ENCODE results near the gene SLC25A53. TPM values are rescaled to one million over a fixed set of nuclear protein-coding genes. Genes with fewer than 3 reads are reported as not detected.
A peak's percentile ranks its signal among the peaks of the same experiment; 100 is the strongest.

The SLC25A53 gene
- polyA plus RNA-seq = 10.7 TPM
- long read RNA-seq, donor 1, transcript SLC25A53-201 (2 exons, 731 nt) = major isoform, 5 of 5 reads
- long read RNA-seq, donor 1, partial matches to known transcripts = 0 of 5 reads
- long read RNA-seq, donor 1, other reads (novel, unspliced or antisense) = 0 of 5 reads
- long read RNA-seq, donor 2, partial matches to known transcripts = 0 of 4 reads
- long read RNA-seq, donor 2, other reads (novel, unspliced or antisense) = 0 of 4 reads
- long read RNA-seq, donor 3, partial matches to known transcripts = 35 of 49 reads
- long read RNA-seq, donor 3, other reads (novel, unspliced or antisense) = 10 of 49 reads
- long read RNA-seq, donor 4 = 0 reads
- long read RNA-seq, donor 5 = 0 reads
- long read RNA-seq, donor 6, transcript SLC25A53-201 (2 exons, 731 nt) = major isoform, 6 of 6 reads
- long read RNA-seq, donor 6, partial matches to known transcripts = 0 of 6 reads
- long read RNA-seq, donor 6, other reads (novel, unspliced or antisense) = 0 of 6 reads
- long read RNA-seq, donor 7, transcript SLC25A53-201 (2 exons, 731 nt) = major isoform, 5 of 5 reads
- long read RNA-seq, donor 7, partial matches to known transcripts = 0 of 5 reads
- long read RNA-seq, donor 7, other reads (novel, unspliced or antisense) = 0 of 5 reads
- long read RNA-seq, donor 8, partial matches to known transcripts = 0 of 3 reads
- long read RNA-seq, donor 8, other reads (novel, unspliced or antisense) = 0 of 3 reads
- long read RNA-seq, donor 9, transcript SLC25A53-201 (2 exons, 731 nt) = major isoform, 7 of 7 reads
- long read RNA-seq, donor 9, partial matches to known transcripts = 0 of 7 reads
- long read RNA-seq, donor 9, other reads (novel, unspliced or antisense) = 0 of 7 reads
- long read RNA-seq, donor 10, transcript SLC25A53-201 (2 exons, 731 nt) = major isoform, 7 of 12 reads
- long read RNA-seq, donor 10, partial matches to known transcripts = 5 of 12 reads
- long read RNA-seq, donor 10, other reads (novel, unspliced or antisense) = 0 of 12 reads
- long read RNA-seq, donor 11, partial matches to known transcripts = 0 of 3 reads
- long read RNA-seq, donor 11, other reads (novel, unspliced or antisense) = 0 of 3 reads

- H3K27me3 ChIP-seq (ENCODE audit: control insufficient read depth, insufficient read depth, low read length) = no peaks in the 10 kb centered on the region
- no CpG with 5 or more reads among the region's 44 CpGs for WGBS (ENCODE audit: insufficient coverage, low lambda C conversion rate)
- peak within 1 kb of the TSS; percentile 94 for H3K27ac ChIP-seq (ENCODE audit: low read length)
- peak within 1 kb of the TSS; percentile 73 for H3K4me3 ChIP-seq (ENCODE audit: low read length)
- peak; percentile 76 to 89 for DNase-seq
- H3K4me1 ChIP-seq (ENCODE audit: control insufficient read depth, insufficient read depth, low read length) = no peaks in the 10 kb centered on the region
- H3K9me3 ChIP-seq (ENCODE audit: control insufficient read depth, low read depth, low read length) = no peaks in the 10 kb centered on the region
- no peaks in the 10 kb centered on the region for H3K36me3 ChIP-seq (ENCODE audit: control insufficient read depth, insufficient read depth, low read length)
Measured at GRCh38 chrX:104156630-104157529, at the start of gene SLC25A53. TSS of gene SLC25A53 (minus strand) at chrX:104157009. CDS start at chrX:104105257, 51,752 bp downstream.

- no peak overlapping the region for H3K4me3 ChIP-seq (ENCODE audit: low read length)
- H3K4me1 ChIP-seq (ENCODE audit: control insufficient read depth, insufficient read depth, low read length) = no peaks in the 10 kb centered on the region
- H3K27me3 ChIP-seq (ENCODE audit: control insufficient read depth, insufficient read depth, low read length) = no peaks in the 10 kb centered on the region
- no peaks in the 10 kb centered on the region for H3K9me3 ChIP-seq (ENCODE audit: control insufficient read depth, low read depth, low read length)
- H3K36me3 ChIP-seq (ENCODE audit: control insufficient read depth, insufficient read depth, low read length) = no peaks in the 10 kb centered on the region
- no peak for DNase-seq
- no peak overlapping the region for H3K27ac ChIP-seq (ENCODE audit: low read length)
- WGBS (ENCODE audit: insufficient coverage, low lambda C conversion rate) = no CpG with 5 or more reads among the region's 5 CpGs
Measured at GRCh38 chrX:104205548-104205947, 48.7 kb upstream of the SLC25A53 start.

- Histone ChIP-seq H3K4me3 (ENCODE audit: low read length) (no peak overlapping the region), H3K27me3 (ENCODE audit: control insufficient read depth, insufficient read depth, low read length) (no peaks in the 10 kb centered on the region), H3K4me1 (ENCODE audit: control insufficient read depth, insufficient read depth, low read length) (no peaks in the 10 kb centered on the region), H3K9me3 (ENCODE audit: control insufficient read depth, low read depth, low read length) (no peaks in the 10 kb centered on the region), H3K36me3 (ENCODE audit: control insufficient read depth, insufficient read depth, low read length) (no peaks in the 10 kb centered on the region), H3K27ac (ENCODE audit: low read length) (no peak overlapping the region)
- peak; percentile 1 to 12 for DNase-seq
- no CpG with 5 or more reads among the region's 1 CpG for WGBS (ENCODE audit: insufficient coverage, low lambda C conversion rate)
Measured at GRCh38 chrX:104195489-104196084, 38.8 kb upstream of the SLC25A53 start.

GRCh38 chrX:104195013-104195412, 38.2 kb upstream of the SLC25A53 start:
- Histone ChIP-seq H3K27me3 (ENCODE audit: control insufficient read depth, insufficient read depth, low read length) (no peaks in the 10 kb centered on the region), H3K36me3 (ENCODE audit: control insufficient read depth, insufficient read depth, low read length) (peaks cover 2% of the 10 kb centered on the region), H3K9me3 (ENCODE audit: control insufficient read depth, low read depth, low read length) (no peaks in the 10 kb centered on the region), H3K4me1 (ENCODE audit: control insufficient read depth, insufficient read depth, low read length) (no peaks in the 10 kb centered on the region), H3K4me3 (ENCODE audit: low read length) (no peak overlapping the region), H3K27ac (ENCODE audit: low read length) (no peak overlapping the region)
- no CpG with 5 or more reads among the region's 1 CpG for WGBS (ENCODE audit: insufficient coverage, low lambda C conversion rate)
- DNase-seq = no peak

GRCh38 chrX:104193485-104193884, 36.7 kb upstream of the SLC25A53 start:
- WGBS (ENCODE audit: insufficient coverage, low lambda C conversion rate) = no CpG with 5 or more reads among the region's 2 CpGs
- Histone ChIP-seq H3K27me3 (ENCODE audit: control insufficient read depth, insufficient read depth, low read length) (no peaks in the 10 kb centered on the region), H3K4me3 (ENCODE audit: low read length) (no peak overlapping the region), H3K9me3 (ENCODE audit: control insufficient read depth, low read depth, low read length) (no peaks in the 10 kb centered on the region), H3K36me3 (ENCODE audit: control insufficient read depth, insufficient read depth, low read length) (peaks cover 11% of the 10 kb centered on the region), H3K27ac (ENCODE audit: low read length) (no peak overlapping the region), H3K4me1 (ENCODE audit: control insufficient read depth, insufficient read depth, low read length) (no peaks in the 10 kb centered on the region)
- no peak for DNase-seq

GRCh38 chrX:104189837-104190236, 33.0 kb upstream of the SLC25A53 start:
- DNase-seq = no peak
- Histone ChIP-seq H3K4me3 (ENCODE audit: low read length) (no peak overlapping the region), H3K36me3 (ENCODE audit: control insufficient read depth, insufficient read depth, low read length) (peaks cover 19% of the 10 kb centered on the region), H3K4me1 (ENCODE audit: control insufficient read depth, insufficient read depth, low read length) (no peaks in the 10 kb centered on the region), H3K9me3 (ENCODE audit: control insufficient read depth, low read depth, low read length) (no peaks in the 10 kb centered on the region), H3K27ac (ENCODE audit: low read length) (no peak overlapping the region), H3K27me3 (ENCODE audit: control insufficient read depth, insufficient read depth, low read length) (no peaks in the 10 kb centered on the region)
- no CpG with 5 or more reads among the region's 5 CpGs for WGBS (ENCODE audit: insufficient coverage, low lambda C conversion rate)

GRCh38 chrX:104187931-104188330, 31.1 kb upstream of the SLC25A53 start:
- no peak overlapping the region for H3K27ac ChIP-seq (ENCODE audit: low read length)
- no CpG with 5 or more reads among the region's 8 CpGs for WGBS (ENCODE audit: insufficient coverage, low lambda C conversion rate)
- H3K4me3 ChIP-seq (ENCODE audit: low read length) = no peak overlapping the region
- peaks cover 19% of the 10 kb centered on the region for H3K36me3 ChIP-seq (ENCODE audit: control insufficient read depth, insufficient read depth, low read length)
- no peaks in the 10 kb centered on the region for H3K9me3 ChIP-seq (ENCODE audit: control insufficient read depth, low read depth, low read length)
- H3K4me1 ChIP-seq (ENCODE audit: control insufficient read depth, insufficient read depth, low read length) = no peaks in the 10 kb centered on the region
- no peaks in the 10 kb centered on the region for H3K27me3 ChIP-seq (ENCODE audit: control insufficient read depth, insufficient read depth, low read length)
- no peak for DNase-seq

GRCh38 chrX:104183685-104184084, 26.9 kb upstream of the SLC25A53 start:
- Histone ChIP-seq H3K27me3 (ENCODE audit: control insufficient read depth, insufficient read depth, low read length) (no peaks in the 10 kb centered on the region), H3K4me1 (ENCODE audit: control insufficient read depth, insufficient read depth, low read length) (no peaks in the 10 kb centered on the region), H3K4me3 (ENCODE audit: low read length) (no peak overlapping the region), H3K9me3 (ENCODE audit: control insufficient read depth, low read depth, low read length) (no peaks in the 10 kb centered on the region), H3K27ac (ENCODE audit: low read length) (no peak overlapping the region), H3K36me3 (ENCODE audit: control insufficient read depth, insufficient read depth, low read length) (peaks cover 10% of the 10 kb centered on the region)
- DNase-seq = no peak
- WGBS (ENCODE audit: insufficient coverage, low lambda C conversion rate) = no CpG with 5 or more reads among the region's 4 CpGs

GRCh38 chrX:104173841-104174240, 17.0 kb upstream of the SLC25A53 start:
- Histone ChIP-seq H3K36me3 (ENCODE audit: control insufficient read depth, insufficient read depth, low read length) (peaks cover 5% of the 10 kb centered on the region), H3K27ac (ENCODE audit: low read length) (no peak overlapping the region), H3K27me3 (ENCODE audit: control insufficient read depth, insufficient read depth, low read length) (no peaks in the 10 kb centered on the region), H3K4me3 (ENCODE audit: low read length) (no peak overlapping the region), H3K9me3 (ENCODE audit: control insufficient read depth, low read depth, low read length) (no peaks in the 10 kb centered on the region), H3K4me1 (ENCODE audit: control insufficient read depth, insufficient read depth, low read length) (no peaks in the 10 kb centered on the region)
- WGBS (ENCODE audit: insufficient coverage, low lambda C conversion rate) = no CpG with 5 or more reads among the region's 6 CpGs
- no peak for DNase-seq
